GM18868 (cell line): Measurements from ENCODE around the gene DDX53.

Experiments
- ATAC-seq: cut with Tn5 transposase; IDR thresholded peaks from one replicate; pipeline ENCODE4 v1.9.1; 2021; ENCODE audit warnings: mild to moderate bottlenecking, moderate library complexity; ENCODE audit not compliant: unreplicated experiment

DDX53 gene

GRCh38 chrX:23048806-23049573, 49.2 kb downstream of the DDX53 start:
- ATAC-seq = no peak

GRCh38 chrX:23052324-23052723, 52.6 kb downstream of the DDX53 start:
- ATAC-seq = no peak
